GM18502 (cell line): ENCODE data around the gene ITGB7.

Source experiments
- ATAC-seq: cut with Tn5 transposase; IDR thresholded peaks from one replicate; pipeline ENCODE4 v1.9.1; 2021; ENCODE audit warnings: mild to moderate bottlenecking; ENCODE audit not compliant: unreplicated experiment, poor library complexity

The ITGB7 gene

DNA sequence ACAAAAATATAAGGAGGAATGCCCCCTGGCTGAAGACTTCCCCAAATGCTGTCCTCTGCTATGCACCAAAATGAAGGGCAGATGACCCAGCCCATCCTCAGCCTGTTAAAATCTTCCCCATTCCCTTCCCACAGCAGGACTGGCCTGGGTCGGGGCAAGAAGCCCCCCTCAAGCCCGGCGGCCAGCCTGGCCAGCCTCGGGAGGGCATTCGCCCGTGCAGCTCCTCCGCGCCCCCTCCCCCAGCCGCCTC is 24.5 kb upstream of the ITGB7 start:
- no peak for ATAC-seq

DNA sequence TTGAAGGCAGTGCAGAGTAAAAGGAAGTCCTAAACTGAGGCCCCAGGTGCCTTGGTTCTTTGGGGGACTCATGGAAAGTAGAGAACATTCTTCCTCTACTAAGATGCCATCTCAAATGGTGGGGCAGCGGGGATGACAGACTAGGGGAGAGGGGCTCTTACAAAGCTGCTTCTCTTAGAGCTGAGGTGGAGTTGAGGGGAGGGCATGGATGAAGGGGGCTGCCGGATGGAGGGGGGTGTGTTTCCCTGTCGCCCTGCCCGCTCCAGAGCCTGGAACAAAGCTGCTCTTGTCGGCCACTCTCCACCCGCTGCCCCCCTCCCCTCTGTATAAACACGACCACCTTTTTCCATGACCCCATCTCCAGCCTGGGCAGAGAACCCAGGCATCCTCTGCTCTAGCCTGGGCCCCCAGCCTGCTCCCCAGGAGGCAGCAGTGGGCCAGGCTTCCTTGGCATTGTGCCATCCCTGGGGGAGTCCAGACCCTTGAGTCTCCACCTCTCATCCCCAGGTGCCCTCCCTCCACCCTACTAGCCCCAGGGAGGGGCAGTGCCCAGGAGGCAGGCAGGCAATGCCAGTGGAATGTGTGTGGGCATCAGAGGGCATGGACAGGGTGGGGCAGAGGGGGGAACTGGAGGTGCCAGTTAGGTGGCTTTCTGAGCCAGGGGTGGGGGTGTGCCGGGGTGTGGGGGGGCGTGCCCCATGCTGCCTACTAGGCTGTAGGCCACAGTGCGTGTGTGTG is 23.2 kb upstream of the ITGB7 start:
- no peak for ATAC-seq

DNA sequence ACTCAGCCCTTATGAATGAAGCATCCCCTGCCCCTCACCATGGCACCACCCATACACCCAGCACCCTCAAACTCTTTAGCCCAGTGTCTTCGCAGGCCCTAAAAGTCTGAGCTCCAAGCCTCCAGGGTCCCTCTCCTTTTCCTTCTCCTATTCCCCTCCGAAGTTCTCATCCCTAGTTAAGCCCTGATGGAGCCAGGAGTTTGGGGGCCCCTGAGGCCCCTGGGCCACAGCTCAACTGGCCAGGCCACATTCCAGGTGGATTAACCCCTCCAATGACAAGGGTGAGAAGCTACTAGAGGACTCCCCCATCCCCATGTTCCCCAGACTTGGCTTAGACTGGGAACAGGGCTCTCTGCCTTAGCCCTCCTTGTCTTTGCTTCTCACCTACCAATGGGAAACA is 22.4 kb upstream of the ITGB7 start:
- ATAC-seq = no peak

DNA sequence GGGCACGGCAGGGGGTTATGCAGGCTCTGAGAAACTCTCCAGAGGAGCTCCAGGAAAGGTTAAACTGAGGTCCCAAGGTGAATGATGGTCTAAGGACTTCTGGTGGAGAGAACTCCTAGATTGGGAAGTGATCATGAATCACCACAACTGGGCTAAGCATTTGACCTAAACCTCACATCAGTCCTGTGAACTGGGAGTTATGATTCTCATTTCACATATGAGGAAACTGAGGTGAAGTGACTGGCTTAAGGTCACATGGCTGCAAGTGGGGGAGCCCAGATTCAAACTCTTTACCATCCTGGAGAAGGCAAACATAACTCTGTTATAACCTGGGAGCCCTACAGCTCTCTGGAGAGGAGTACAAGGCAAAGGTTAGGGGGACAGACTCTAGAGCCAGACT is 20.8 kb upstream of the ITGB7 start:
- no peak for ATAC-seq

DNA sequence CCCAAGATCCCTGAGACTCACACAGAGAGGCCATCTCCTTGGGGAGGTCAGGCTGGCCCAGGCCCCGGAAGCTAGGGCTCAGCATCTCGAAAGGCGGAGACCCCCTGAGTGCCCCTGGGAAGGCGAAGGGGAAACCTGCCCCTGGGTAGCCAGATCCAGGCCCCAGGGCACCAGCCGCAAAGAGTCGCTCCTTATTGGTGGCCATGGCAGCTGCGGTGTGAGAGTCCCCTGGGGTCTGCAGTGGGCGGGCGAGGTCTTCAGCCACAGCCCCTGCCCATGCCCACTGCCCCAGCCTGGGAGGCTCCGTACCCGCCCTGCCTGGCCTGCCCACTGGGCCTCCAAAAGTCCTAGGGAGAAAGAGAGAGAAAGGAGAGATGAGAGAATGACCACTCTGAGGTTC is 20.3 kb upstream of the ITGB7 start:
- ATAC-seq = no peak

DNA sequence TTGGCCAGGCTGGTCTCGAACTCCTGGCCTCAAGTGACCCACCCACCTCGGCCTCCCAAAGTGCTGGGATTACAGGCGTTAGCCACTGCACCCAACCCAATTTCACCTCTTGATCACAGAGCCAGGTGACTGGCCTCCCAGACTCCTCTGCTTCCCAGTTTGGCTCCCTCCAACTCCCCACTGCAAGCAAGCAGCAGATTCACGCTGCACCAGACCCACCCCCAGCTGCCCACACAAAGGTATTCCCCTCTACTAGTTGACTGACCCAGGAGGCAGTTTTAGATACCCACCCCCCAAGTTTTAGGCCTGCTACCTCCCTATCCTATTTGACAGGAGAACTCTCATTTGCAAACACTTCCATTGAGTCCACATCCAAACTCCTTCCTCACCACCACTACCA is 19.8 kb upstream of the ITGB7 start:
- ATAC-seq = no peak

DNA sequence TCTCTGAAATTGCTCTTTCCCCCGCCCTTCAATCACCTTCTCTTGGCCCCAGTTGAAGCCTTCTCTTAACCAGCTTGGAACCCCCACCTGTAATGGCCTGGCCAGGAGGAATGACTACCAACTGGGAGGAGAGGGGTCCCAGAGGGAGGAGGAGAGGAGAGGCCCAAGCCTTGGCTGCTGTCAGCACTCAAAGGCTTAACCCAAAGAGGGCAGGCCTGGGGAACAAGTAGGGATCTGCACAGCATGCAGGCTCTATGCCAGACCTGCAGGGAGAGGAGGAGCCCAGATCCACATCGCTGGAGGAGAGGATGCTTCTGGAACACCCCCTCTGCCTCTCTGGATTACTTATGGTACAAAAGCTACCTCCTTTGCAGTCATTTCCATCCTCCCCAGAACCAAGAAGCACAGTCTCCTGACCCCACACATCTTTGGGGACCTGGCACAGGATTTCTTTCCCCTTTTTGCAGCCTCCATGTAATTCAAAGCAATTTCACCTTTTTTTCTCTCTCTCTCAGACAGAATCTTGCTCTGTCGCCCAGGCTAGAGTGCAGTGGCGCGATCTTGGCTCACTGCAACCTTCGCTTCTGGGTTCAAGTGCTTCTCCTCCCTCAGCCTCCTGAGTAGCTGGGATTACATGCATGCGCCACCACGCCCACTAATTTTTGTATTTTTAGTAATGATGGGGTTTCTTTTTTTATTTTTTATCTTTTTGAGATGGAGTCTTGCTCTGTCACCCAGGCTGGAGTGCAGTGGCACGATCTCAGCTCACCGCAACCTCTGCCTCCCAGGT is 18.8 kb upstream of the ITGB7 start:
- ATAC-seq = no peak

DNA sequence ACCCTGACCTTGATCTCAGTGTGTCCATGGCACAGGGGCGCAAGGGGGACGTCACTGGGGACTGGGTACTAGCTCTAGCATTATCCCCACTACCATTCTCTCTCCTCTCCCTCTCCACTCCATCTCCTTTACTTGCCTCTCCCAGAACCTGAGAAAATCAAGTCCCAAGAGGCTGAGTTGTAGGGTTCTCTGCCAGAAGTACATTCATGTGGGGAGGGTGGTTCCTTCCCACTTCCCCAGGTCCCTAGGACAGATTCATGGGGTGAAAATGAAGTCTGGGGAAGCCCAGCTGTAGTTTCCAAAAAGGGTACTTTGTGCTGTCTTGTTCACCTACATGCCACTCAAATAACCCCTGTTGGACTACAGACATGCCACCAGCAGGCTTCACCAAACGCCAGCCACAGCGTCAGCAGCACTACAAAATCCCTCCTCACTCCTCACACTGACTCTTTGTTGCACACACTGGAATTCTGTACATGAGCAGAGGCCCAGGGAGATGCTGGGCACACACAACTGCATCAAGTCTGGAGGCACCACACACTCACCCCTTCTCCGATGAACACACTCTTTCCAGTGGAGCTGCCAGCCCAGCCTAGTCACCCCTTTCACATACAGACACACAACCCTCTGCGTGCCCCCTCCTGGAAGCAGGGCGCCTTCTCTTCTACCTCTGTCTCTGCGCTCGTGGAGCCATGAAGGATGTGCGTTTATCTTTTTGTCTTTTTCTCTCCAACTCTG is 18.0 kb upstream of the ITGB7 start:
- ATAC-seq = no peak

DNA sequence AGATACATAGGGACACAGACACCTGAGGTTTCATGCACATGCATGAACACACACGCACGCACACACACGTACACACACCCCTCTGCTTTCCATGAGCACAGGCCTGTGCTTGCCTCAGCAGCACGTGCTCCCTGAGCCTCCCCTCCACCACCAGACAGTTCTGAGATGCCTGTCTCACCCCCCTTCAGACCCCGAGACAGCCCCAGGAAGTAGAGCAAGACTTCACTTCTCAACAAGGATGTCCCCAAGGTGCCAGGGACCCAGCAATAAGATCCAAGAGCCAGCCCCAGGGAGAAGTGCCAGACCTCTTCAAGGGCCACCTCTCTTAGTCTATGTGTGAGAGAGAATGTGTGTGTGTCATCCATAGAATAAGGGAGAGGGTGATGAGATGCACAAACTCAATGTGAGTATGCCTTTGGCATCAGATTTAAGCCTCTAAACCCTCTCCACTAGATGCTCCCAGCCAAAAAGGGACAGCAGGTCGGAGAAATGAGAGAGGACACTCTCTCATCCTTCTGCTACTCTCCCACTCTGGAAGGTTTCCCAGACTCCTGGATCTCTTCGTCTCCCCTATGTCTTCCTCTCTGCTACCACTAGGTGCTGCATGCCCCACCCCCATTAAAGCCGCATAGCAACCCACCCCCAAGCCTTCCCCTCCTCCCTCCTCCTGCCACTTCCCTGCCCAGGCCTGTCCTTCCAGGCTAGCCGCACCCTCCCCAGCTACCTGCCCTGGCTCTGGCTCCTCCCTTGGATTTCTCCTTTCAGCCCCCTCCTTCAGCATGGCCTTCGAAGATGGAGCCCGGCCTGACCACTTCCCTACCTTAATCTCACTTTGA is 17.2 kb upstream of the ITGB7 start:
- no peak for ATAC-seq

DNA sequence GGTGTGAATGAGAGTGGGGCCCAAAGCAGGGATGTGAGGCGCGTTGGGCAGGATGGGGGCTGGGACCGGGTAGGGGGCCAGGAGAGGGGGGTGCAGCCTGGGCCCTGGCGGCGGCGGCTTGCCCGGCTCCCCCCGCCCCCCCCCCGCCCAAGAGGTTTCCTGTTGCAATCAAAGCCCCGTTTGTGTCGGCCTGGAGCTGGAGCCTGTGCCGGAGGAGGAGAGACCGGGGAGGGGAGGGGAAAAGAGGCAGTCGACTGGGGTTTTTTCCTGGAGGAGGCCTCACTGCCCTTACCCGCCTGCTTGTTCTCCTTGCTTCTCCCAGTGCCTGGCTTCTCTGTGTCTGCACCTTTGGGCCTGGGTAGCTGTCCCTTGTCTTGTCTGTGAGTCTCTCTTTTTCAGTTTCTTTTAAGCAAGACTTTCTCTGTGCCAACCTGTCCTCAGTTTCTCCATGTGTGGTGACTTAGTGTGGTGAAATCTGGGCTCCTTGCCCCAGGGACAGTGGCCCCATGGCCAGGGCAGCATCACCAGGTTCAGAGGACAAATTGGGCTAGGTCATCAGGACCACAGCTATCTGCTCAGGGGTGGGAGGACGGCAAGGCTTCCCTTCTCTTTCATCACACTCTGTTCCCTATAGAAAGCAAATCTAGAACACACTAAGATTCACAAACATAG is 16.5 kb upstream of the ITGB7 start:
- no peak for ATAC-seq

DNA sequence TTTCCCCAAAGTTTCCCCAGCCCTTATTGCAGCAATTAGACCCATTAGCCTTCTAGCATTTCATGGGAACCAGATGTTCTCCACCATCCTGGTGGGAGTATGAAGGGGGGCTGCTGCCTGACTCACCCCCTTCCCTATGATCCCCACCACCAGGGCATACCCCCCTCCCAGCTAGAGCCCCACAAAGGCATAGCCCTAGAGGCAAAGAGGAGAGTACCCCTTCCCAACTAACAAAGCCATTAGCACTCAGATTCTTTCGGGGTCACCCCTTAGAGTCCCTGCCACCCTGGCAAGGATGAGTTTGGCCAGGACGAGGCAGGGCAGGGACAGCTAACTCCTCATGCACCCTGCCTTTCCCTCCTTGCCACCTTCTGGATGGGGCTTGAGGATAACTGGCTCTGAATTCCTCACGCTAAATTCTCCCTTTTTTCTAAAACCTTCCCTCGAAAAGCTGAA is 15.8 kb upstream of the ITGB7 start:
- no peak for ATAC-seq

DNA sequence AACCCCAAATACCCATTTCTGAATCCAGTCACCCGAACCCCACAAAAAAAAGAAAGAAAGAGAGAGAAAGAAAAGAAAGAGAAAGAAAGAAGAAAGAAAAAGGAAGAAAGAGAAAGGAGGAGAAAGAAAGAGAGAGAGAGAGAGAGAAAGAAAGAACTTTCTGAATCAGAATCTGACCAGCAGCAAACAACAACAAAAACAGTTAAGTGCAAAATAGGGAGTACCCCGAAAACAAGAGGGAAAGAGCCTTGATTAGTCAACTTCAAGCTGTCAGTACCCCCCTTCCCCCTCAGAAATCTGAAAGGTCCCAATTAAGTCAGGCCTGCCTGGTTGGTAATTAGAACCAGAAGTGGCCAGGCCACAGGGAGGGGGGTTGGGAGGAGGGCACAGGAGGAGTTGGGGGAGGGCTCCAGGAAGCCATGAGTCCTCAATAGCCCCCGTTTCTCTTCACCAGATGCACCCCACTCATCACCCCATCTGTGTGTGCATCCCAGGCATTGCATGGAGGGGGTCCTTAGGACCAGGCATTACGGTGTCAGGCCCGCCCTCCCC is 15.2 kb upstream of the ITGB7 start:
- ATAC-seq = no peak

DNA sequence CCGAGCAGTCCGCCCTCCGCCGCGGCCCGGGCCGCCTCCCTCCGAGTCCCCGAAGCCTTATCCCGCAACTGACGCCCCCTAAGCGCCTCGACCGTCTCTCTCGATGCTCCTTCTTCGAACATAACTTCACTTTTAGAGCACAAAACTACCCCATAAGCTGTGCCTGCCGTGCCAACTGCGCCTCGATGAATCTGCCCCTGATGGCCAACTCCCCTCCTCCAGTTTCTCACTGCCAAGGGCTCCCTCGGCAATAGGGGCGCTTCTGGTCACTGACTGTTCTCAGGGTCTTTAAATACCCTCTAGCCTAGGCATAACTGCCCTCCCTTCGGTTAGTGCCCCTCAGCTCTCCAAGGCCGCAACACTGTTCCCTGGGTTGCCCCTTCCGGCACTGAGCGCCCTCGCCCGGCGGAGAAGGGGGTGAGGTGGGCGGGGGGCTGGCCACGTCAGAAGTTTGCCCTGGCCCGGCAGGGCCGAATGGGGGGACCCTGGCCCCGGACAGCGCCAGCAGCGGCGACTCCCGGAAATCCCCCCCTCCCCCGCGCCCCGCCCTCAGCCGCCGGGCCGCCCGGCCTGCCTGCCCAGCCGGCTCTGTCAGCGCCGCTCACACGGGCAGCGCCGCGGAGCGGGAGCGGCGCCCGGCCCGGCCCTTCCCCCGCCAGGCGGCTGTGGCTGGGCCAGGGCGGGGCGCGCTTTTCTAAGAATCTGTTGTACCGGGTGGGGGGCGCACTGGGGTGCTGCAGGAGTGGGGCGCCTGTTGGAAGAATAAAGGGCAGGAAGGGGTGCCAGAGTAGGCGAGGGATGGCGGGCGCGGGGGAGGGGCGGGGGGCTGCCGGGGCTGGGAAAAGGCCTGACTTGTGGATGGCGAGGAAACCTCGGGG is 14.4 kb upstream of the ITGB7 start:
- ATAC-seq = peak; percentile 33

DNA sequence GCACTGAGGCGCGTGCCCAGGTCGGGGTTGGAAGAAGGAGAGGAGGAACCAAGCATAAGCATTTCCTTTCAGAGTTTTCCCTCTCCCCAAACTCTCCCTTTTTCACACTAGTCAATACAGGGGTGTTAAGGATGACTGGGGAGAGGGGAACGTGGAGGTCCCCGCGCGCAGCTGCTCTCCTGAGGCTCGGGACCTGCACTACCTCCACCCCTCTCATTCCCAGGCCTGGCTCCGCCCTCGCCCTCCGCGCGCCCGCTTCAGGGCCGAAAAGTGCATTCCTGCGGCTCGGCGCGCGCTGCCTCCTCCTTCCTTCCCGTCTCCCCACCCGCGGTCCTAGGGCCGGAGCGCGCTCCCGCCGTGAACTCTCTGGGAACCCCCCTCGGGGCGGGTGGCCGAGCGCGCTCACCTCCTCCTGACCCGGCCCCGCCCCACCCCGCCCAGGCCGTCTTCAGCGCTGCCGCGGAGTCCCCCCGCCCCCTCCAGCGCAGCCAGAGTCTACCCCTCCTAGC is 13.7 kb upstream of the ITGB7 start:
- ATAC-seq = peak; percentile 60

DNA sequence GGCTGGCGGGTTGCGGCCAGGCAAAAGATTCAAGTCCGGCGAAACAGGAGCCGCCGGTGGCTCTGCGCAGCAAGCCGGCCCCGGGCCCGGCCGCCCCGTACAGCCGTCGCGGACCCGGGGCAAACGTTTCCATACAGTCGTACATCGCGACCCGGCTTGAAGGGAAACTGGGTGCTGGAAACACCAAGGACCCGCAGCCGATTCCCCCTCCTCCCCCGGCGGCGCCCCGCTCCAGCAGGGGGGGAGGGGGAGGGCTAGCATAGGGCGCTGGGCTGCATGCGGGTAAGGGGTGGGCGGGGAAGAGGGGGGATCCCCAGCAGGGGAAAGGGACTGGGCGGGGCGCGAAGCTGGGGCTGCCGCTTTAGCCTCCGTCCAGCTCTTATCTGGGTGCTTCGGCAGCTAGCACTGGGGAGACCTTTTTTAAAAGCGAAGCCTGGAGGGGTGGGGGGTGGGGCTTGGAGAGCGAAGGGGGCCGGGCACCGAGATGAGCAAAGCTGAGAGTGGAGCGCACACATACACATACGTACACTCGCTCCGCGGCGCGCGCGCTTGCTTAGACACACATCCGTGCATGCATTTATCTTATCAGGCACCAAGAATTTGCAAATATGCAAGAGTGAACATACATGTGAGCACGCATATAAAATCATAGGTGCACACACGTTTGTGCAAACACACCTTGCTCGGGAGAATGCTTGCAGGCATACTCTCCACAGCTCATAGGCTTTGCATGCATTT is 13.1 kb upstream of the ITGB7 start:
- peak; percentile 41 for ATAC-seq

DNA sequence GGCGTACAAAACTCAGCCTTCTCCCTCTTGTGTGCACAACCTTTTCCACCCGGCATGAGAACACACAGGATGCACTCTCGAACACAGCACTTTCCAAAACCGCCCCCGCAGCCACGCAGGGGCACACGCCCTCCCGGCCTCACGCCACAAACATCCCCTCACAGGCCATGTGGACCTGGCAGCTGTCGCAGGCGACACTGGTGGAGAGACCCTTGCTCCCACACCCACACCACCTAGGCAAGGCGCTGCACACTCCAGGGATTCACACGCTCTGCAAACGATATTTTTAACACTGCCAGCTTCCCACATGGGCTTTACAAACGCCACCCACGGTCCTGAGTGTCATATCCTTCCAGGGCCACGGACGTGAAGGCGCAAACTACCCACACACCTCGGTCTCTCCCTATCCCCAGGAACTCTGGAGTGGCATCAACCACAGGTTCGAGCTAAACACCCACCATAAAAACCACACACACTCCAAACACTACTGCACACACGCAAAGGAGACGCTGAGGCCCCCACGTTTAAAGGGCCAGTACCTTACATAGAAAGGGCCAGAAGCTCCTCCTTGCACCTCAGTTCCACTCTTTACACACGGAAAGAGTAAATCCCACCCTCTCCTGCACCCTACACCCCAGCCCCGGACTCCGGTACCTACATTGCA is 12.4 kb upstream of the ITGB7 start:
- peak; percentile 6 for ATAC-seq

DNA sequence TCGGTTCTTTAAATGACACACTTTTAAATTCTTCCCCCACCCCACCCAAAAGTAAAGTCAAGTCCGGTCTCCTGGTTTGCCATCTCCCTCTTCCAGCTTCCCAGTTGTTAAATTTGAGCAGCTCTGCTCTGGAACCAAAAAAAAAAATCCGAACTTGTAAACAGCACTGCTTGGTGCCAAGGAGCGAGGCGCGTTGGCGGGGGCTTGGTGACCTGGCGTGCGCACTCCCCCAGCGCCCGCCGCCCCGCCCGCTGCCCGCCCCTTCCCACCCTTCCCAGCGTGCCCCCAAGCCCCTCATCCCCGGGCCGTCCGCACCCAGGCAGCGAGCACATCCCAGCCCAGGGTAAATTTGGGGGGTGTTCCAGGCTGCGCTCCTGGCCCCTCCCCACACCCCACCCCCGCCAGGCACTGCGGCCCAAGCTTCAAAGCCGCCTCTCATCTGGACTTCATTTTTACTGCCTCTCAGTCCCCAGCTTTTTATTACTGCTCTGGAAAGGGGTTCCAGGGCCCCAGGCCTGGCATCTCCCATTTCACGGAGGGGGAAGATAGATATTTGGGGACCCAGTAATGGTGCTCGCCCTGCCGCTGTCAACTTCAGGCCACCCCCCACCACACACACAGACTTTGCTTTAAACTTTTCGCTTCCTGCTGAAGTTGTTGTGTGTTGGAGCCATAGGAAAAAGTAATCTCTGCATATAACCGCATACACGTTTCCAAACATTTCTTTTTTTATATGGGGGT is 11.7 kb upstream of the ITGB7 start:
- ATAC-seq = no peak
